NCI-H1417 (cell line): ENCODE data around the gene ARL8A.
"Not testable (repeated sequence)": the region's sequence is repeated elsewhere in the genome, so short reads cannot be mapped to it uniquely, and the experiment has no call there.

Experiments
- DNase-seq, 3 experiments: peaks; one replicate each; lab custom pipeline; 2025; lab: John Stamatoyannopoulos, UW

Gene ARL8A

DNA sequence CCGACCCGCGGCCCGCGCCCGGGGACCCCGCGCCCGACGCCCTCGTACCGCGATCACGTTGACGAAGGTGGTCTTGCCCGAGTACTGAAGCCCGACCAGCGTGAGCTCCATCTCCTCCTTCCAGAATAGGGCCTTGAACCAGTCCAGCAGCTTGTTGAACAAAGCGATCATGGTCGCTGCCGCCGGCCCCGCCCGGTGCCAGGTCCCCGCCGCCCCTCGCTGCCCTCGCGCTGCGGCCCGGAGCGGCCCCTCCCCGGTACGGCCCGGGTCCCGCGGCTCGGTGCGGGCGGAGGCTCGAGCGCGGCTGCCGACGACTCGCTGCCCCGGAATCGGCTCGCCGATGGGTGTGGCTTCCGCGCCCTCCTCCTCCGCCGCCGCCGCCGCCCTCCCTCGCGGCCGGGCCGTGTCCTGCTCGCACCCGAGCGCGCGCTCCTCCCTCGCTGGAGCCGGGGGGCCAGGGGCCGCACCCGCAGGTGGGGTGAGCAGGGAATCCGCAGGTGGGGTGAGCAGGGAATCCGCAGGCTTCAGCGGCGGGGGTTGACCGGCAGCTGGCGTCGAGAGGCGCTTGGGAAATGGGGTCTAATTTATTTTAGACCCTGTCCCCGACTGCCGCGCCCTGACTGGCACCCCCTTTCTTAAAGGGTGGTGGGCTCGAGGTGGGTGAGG, at the start of gene ARL8A:
ARL8A (minus strand) TSS at position 336 of the 666 bp plus-strand sequence; CDS start at position 171, 165 bp downstream.
- peak; percentile 64 to 72 (median 66) for DNase-seq

DNA sequence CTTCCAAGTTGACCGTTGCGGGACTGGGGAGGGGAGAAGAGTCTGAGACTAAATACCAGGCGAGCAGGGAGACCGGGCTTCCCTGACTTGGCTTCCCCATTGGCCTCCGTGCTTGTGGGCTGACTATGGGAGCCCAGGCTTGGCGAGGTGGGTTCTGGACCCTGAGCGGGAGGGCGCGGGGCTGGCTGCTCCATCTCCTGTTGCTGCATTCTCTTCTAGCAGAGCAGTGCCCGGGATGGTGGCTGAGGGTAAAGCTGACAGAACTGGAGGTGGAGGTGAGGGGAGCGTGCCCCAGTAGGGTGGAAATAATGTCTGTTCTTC, 49.8 kb upstream of the ARL8A start:
- no peak for DNase-seq

GRCh38 chr1:202193614-202194327, 49.2 kb upstream of the ARL8A start, which contains the start of gene LGR6:
TSS of gene LGR6 (plus strand) at chr1:202193799. CDS start at chr1:202193990, 191 bp downstream.
- DNase-seq = peak in 2 of 3 experiments; percentile 41 to 48

GRCh38 chr1:202192770-202193613, 48.5 kb upstream of the ARL8A start:
- peak; percentile 49 to 85 (median 72) for DNase-seq

- DNase-seq = not testable (repeated sequence)
Measured at GRCh38 chr1:202191391-202191790, 46.9 kb upstream of the ARL8A start.

- DNase-seq = peak in 1 of 3 experiments; percentile 60
Measured at GRCh38 chr1:202189918-202190715, 45.6 kb upstream of the ARL8A start.

GRCh38 chr1:202189001-202189790, 44.7 kb upstream of the ARL8A start:
- peak; percentile 47 to 95 (median 71) for DNase-seq

DNA sequence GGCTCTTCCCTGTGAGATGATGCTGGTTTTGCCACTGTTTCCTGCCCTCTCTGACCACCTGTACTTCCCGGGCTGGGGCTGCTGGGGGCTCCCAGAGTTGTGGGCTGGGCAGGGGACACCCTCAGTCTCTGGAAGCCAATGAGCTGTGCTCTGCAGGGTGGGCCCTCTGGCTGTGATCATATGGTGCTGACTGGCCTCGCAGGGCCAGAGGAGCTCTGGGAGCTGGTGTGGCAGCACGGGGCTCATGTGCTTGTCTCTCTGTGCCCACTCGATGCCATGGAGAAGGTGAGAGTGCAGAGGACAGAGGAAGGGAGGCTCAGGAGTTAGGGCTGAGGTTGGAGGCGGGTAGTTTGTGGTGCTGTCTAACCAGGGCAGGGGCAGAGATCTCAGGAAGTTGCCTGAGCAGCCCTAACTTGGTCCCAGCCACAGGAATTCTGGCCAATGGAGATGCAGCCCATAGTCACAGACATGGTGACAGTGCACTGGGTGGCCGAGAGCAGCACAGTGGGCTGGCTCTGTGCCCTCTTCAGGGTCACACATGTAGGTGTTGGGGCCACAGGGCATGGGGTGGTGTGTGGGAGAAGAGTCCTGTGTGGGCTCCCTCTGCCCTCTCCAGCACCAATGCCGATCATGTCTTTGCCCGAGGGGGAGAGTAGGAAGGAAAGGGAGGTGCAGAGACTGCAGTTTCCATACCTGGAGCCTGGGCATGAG, 43.3 kb upstream of the ARL8A start:
- no peak for DNase-seq

DNA sequence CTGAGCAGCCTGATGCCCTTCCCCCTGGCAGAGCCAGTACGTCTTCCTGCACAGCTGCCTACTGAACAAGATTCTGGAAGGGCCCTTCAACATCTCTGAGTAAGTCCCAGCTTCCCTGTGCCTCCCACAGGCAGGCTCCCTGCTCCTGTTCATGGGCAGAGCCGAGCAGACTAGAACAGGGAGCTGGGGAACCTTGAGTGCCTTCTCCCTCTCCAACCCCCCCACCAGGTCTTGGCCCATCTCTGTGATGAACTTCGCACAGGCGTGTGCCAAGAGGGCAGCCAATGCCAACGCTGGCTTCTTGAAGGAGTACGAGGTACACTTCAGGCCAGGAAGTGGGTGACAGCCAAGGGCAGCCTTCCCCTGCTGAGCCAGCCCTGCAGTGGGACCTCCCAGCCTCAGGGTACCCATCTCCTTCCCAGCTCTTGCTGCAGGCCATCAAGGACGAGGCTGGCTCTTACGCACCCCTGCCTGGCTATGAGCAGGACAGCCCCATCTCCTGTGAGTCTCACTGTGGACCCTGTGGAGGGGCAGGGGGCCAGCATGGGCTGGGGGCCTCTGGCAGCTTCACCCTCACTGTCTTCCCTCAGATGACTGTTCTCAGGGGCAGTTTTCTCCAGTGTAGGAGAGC, 42.6 kb upstream of the ARL8A start:
- no peak for DNase-seq

DNA sequence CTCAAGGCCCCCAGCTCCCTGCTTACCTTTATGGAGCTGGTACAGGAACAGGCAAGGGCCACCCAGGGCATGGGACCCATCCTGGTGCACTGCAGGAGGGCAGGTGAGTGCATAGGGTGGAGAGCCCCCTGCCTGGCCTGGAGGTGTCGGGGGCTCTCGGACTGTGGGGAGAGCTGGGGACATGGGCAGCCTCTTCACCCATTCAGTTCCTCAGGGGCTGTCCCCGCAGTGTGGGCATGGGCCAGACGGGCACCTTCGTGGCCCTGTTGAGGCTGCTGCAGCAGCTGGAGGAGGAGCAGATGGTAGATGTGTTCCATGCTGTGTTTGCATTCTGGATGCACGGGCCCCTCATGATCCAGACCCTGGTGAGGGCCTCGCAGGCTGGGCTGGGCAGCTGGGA, 41.8 kb upstream of the ARL8A start:
- no peak for DNase-seq

DNA sequence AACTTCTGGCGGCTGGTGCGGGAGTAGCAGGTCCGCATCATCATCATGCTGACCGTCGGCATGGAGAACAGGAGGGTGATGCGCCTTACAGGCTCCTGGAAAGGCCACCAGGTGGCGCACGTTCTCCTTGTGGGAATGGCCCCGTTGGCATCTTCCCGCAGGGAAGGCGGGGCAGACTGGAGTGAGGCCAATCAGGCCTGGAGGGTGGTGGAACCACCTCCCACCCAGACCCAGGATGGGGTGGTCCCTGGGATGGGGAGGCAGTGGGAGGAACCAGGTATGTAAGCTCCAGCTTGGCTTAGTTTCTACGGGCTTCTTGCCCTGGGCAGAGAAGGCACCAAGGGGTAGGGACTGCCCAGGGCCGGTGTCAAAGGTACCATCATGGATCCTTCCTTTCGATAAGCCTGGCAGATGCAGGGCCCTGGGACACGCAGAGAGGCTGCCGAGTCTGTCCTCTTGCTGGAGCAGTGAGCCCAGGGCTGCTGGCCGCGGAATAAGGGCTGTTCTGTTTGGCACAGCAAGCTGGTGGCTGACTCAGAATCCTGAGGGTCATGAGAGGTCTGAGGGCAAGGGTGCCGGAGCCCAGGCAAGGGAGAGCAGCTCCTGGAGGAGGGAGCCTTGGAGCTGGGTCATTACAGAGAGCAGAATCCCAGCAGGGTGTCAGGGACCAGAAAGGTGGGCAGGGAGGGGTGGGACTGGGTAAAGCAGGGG, 40.4 kb upstream of the ARL8A start:
- peak; percentile 83 to 98 (median 91) for DNase-seq

GRCh38 chr1:202182040-202182877, 37.7 kb upstream of the ARL8A start:
- no peak for DNase-seq

DNA sequence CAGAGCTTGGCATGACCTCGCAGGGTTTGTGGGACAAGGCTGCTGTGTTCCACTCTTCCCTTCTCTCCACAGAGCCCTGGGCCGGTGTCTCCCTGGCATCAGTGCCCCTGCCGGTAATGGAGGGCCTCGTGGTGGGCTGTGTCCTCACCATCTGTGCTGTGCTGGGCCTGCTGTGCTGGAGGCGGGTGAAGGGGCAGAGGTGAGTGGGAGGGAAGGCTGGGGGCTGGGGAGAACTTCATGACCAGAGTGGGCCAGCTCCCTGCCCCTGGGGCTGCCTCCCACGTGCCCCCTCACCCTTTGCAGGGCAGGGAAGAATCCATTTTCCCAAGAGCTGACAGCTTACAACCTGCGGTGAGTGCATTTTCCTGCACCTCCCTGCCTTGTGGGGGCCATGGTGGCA, 37.0 kb upstream of the ARL8A start:
- DNase-seq = no peak

- DNase-seq = not testable (repeated sequence)
Measured at GRCh38 chr1:202180751-202181139, 36.2 kb upstream of the ARL8A start.

GRCh38 chr1:202179828-202180750, 35.6 kb upstream of the ARL8A start:
- no peak for DNase-seq

DNA sequence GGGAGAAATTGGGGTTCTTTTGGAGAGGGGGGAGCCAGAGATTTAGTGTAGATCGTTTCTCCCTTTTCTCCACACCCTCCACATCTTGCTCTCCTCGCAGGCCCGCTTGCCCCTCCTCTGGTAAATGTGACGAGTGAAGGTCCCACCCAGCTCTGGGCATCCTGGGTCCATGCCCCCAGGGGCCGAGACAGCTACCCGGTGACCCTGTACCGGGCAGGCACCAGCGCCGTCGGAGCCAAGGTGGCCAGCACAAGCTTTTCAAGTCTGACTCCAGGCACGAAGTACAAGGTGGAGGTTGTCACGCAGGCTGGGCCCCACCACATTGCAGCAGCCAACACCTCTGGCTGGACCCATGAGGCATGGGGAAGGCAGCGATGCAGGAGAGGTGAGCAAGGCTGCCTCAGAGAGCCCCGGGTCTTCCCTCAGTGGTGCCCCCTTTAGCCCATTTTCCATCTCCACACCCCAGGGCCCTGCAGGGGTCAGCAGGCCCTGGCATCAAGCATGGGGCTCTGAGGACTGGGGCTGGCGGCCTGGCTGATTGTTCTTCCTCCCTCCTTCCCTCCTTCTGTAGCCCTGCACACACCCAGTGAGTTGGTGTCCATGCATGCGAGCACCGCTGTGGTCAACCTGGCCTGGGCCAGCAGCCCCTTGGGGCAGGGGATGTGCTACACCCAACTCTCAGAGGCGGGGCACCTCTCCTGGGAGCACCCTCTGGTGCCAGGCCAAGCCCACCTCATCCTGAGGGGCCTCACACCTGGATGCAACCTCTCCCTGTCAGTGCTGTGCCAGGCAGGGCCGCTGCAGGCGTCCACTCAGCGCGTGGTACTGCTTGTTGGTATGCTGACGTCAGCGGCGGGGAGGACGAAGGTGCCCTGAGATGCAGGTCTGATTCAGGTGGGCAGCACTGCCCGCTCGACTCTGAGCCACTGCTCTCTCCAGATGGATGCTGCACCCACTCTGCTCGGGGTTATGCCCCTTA, 32.7 kb upstream of the ARL8A start:
- DNase-seq = no peak
